GM19438 (cell line): ENCODE measurements around the gene IRGC.

ENCODE experiments used
- ATAC-seq: cut with Tn5 transposase; IDR thresholded peaks from one replicate; pipeline ENCODE4 v1.9.1; 2021; ENCODE audit warnings: low read depth; ENCODE audit not compliant: unreplicated experiment

Gene IRGC

GRCh38 chr19:43690890-43691289, 25.0 kb upstream of the IRGC start:
- no peak for ATAC-seq

GRCh38 chr19:43691755-43692154, 24.1 kb upstream of the IRGC start:
- no peak for ATAC-seq

- no peak for ATAC-seq
These were observed 23.5 kb upstream of the IRGC start for GRCh38 chr19:43692385-43692784.

DNA sequence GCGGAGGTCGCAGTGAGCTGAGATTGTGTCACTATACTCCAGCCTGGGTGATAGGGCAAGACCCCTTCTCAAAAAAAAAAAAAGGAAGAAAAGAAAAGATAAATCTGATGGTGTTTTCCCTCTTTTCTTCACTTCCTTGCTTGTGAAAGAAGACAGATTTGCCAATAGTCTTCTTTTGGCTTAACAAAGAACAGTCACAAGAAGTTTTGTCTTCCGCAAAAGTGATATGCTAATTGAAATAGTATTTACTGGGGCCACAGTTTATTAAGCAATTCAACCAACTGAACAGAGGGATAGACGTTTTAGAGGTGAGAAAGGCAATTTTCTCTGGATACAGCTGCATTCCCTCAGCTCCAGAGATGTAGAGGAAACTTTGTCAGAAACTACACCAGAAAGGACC, 23.0 kb upstream of the IRGC start:
- ATAC-seq, result no peak

DNA sequence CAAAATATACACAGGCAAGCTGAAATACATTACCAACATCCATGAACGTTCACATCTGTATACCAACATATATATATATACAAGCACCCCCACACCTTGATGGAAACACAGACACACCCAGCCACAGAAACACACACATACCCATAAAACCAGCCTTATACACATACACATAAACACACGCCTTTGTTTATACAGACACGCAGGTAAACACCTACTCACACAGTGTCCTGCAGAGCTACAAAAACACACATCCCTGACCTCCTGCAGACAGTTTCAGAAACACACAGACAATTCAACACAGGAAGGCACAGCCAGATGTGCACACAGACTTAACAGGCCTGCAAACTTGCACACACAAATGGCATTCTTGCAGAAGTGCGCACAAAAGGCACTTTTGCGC, 21.3 kb upstream of the IRGC start:
- no peak for ATAC-seq

DNA sequence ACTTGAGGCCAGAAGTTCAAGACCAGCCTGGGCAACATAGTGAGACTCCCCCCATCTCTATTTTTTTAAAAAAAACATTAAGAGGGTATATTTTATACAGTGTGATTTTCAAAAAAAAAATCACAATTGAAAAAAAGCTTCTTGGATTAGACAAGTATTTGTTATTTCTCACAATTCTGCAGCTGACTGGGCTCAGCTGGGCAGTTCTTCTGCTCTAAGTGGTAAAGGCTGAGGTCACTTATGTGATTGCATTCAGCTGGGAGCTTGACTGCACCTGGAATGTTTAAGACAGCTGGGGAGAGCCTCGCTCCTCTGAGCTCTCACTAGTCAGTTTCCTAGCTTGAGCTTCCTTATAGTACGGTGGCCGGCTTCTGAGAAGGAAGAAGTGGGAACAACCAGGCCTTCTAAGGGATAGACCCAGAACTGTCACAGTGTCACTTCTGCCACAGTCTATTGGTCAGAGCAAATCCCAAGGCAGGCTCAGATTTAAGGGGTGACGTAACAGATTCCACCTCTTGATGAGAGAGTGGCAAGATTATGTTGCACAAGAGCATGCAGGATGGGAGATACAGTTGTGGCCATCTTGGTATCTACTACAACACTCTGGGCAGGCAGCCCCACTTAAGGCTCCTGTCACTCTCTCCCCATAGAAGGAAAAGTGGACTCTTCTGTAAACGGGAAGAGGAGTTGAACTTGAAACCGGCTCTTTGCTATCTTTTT, 19.7 kb upstream of the IRGC start:
- ATAC-seq, result no peak

DNA sequence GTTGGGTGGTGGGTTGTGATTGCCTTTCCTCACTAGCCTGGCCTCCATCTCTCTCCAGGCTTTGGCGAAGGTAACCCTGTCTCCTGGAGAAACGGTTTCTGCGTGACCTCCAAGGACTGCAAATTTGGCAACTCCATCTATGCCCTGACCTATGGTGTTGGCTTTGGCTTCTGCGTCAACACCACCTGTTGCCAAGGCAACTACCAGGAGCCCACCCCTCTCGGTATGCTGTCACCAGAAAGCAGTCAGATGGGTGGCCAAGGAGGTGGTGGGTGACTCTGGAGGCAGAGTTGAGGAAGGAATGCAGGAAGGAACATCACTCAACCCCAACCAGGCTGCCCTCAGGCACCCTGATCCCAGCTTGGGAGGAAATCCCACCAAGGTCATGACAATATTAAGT, 18.6 kb upstream of the IRGC start:
- no peak for ATAC-seq

DNA sequence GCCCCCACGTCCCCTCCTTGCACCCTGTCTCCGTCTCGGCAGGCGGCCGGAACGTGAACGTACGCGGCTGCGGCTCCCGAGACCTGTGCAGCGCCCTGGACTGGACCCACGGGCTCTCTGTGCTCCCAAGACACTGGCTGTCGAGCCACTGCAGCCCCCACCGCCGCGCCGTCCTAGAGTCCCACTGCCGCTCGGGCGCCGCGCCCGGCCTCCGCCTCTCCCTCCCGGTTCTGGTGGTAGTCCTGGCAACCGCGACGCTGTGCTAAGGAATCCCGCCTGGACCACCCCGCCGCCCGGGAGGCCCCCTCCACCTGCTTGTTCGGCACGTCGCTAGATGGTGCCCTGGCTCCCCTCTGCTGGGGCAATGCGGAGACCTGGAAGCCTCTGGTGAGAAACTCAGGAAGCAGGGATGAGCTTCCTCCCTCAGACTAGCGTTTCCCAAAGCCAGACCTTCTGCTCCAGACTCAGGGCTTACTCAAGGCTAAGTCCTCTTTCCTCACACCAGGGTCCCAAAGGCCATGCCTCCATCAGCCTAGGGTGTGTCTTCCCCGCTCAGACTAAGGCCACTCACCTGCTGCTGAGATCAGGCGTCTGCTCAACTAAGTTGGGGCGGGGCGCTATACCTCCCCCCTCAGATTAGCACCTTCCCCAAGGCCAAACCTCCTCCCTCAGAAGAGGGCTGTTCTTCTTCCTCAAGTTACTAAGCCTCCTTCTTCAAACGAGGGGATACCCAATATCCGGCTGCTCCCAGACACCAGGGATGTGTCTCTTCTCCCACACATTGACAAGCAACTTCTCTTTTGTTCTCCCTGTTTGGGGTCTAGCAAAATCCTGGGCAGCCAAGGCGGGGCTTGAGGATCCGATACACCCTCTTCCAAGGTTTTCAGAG, 16.1 kb upstream of the IRGC start:
- no peak for ATAC-seq

DNA sequence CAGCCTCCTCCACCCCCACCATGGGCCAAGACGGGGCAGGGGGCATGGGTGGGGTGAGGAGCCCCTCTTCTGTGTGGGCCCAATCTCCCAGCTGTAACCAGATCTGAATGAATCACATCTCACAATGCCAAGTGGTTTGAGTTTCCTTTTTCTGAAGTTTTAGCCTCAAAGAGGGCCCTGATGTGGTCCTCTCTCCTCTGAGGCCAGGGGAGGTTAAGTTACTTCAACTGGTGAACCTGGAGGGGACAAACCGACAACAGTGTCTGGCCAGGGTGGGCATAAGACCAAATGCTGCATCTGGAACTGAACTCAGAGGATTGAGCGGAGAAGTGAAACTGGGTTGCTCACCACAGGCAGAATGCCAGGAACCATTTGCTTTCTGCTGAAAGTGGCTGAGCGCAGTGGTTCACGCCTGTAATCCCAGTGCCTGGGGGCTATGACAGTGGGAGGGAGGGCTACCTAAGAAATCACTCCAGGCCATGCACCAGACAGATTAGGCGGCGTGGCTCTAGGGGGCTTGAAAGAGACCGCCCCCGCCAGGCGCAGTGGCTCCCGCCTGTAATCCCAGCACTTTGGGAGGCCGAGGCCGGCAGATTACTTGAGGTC, 15.4 kb upstream of the IRGC start:
- ATAC-seq, result no peak

DNA sequence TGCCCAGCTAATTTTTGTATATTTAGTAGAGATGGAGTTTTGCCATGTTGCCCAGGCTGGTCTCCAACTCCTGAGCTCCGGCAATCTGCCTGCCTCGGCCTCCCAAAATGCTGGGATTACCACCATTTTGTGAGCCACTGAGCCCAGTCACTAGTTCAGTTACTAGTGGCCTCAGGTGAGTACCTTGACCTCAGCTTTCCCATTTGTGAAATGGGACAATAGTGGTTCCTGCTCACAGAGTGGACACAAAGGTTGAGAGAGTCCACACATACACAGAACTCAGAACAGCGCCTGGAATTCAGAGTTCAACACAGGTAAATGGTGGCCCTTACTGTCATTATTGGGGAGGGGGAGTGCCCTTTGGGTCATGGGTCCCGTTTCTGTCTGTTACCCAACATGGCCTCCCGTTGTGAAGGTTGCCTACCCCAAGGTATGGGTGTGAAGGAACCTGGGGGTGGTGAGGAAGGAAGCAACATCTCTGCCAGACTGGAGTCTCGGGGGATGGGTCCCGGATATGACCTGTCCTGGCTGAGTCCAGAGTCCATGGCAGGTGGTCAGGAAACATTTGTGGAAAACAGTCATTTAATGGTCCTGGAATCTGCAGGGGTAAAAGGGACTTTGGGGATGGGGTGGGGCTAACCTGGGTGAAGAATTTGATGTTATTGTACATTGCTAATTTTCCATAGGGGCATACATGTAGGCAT, 11.7 kb upstream of the IRGC start:
- ATAC-seq, result no peak

DNA sequence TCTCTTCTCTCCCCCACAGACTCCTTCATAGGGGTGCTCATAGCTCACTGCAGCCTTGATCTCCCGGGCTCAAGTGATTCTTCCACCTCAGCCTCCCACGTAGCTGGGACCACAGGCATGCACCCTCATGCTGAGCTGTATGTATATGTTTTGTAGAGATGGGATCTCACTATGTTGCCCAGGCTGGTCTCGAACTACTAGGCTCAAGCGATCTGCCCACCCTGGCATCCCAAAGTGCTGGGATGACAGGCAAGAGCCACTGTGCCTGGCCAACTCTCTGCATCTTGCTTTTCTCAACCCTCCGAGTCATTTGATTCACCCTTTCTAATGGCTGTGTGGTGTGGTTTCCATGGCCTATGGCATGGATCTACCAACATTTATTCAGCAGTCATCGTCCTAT, 10.1 kb upstream of the IRGC start:
- no peak for ATAC-seq

- no peak for ATAC-seq
These were observed 8.6 kb upstream of the IRGC start for GRCh38 chr19:43707158-43707712.

DNA sequence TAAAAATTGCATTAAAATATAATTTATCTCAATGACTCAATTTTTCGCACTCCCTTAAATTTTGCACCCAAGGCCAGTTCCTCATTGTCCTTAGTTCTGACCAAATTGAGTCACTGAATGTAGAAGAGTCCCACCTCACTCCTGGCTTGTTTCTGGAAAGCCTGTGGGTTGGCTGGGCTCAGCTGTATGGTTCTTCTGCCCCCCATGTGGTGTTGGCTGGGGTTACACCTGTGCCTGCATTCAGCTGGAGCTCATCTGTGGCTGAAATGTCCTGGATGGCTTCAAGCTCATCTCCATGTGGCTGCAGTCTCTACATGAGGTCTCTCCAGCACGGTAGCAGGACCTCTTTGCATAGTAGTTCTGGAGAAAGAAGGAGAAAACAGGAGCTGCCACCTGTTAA, 7.2 kb upstream of the IRGC start:
- no peak for ATAC-seq

- no peak for ATAC-seq
These were observed 4.0 kb upstream of the IRGC start for GRCh38 chr19:43711751-43712355.

DNA sequence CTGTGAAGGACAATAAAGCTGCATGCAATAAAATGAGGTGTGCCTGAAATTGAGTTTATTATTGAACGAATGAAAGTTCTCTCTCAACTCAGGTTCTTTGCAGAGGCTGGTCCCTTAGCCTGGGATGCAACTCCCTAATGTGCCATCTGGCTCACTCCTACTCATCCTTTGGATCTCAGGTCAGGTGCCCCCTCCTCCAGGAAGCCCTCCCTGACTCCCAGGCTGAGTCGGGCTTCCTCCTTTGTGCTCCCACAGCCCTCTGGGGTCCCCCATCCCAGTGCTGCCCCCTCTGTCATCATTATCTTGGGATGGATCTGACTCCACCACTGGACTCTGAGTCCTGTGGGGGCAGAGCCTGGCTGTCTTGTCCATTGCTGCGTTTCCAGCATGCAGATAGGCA, 2.7 kb upstream of the IRGC start:
- ATAC-seq, result no peak

DNA sequence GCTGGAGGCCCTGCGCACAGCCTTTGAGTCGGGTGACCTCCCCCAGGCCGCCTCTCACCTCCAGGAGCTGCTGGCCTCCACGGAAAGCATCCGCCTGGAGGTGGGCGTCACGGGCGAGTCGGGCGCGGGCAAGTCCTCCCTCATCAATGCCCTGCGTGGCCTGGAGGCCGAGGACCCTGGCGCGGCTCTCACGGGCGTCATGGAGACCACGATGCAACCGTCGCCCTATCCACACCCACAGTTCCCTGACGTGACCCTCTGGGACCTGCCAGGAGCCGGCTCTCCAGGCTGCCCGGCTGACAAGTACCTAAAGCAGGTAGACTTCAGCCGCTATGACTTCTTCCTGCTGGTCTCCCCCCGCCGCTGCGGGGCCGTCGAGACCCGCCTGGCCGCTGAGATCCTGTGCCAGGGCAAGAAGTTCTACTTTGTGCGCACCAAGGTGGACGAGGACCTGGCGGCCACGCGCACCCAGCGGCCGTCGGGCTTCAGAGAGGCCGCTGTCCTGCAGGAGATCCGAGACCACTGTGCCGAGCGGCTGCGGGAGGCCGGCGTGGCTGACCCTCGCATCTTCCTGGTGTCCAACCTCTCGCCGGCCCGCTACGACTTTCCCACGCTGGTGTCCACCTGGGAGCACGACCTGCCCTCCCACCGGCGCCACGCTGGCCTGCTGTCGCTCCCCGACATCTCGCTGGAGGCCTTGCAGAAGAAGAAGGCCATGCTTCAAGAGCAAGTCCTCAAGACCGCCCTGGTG, 2.9 kb downstream of the IRGC start:
- ATAC-seq, result no peak

GRCh38 chr19:43719378-43719868, 3.5 kb downstream of the IRGC start:
- no peak for ATAC-seq

- ATAC-seq, result no peak
These were observed 4.0 kb downstream of the IRGC start for GRCh38 chr19:43719918-43720317.

DNA sequence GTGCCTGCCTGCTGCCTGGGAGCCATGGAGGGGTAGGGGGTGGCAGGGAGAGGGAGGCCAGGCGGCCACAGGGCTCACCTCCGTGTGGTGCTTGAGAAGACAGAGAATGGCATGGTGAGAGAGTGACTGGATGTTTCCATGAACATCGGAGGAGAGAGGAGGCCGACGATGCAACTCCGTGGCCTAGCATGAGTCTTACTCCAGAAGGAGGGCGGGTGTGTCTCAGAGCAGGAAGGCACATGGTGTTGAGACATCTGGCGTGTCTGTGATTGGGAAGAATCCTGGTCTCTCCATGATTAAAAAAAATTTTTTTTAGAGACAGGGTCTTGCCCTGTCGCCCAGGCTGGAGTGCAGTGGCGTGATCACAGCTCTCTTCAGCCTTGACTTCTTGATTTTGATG, 5.1 kb downstream of the IRGC start:
- no peak for ATAC-seq
